HL-60 (cell line): ENCODE measurements around the gene TRPC4AP.
A peak's percentile ranks its signal among the peaks of the same experiment; 100 is the strongest.

Experiments
- DNase-seq, 2 experiments: peaks; one replicate each; pipeline ENCODE4 v3.0.0-alpha.2; 2010 to 2020; ENCODE audit warnings: low read depth in 1 of 2, low spot score in 1 of 2
- H3K27ac ChIP-seq: fragments of 250-450 bp; sonication (Bioruptor Pico); replicated peaks from 2 replicates; pipeline ENCODE4 v1.5.1; 2020; ENCODE audit warnings: mild to moderate bottlenecking, moderate library complexity
- H3K27me3 ChIP-seq: fragments of 250-450 bp; sonication (Bioruptor Pico); 2 replicates; pipeline ENCODE4 v1.5.1; 2021; ENCODE audit warnings: mild to moderate bottlenecking, moderate library complexity; ENCODE audit not compliant: insufficient read depth, poor library complexity, severe bottlenecking
- H3K4me3 ChIP-seq: replicated peaks from 2 replicates; pipeline ENCODE4 v1.5.1; 2011; ENCODE audit warnings: mild to moderate bottlenecking, control low read depth, low read length; ENCODE audit not compliant: insufficient read depth
- CTCF ChIP-seq: IDR thresholded peaks from one replicate; pipeline ENCODE4 v1.5.1; 2011; ENCODE audit warnings: low read length, control low read depth, inconsistent platforms; ENCODE audit not compliant: insufficient read depth
- GABPA ChIP-seq: IDR thresholded peaks from 2 replicates; pipeline ENCODE4 v1.6.1; 2012; ENCODE audit warnings: low read depth
- POLR2AphosphoS5 ChIP-seq: IDR thresholded peaks from 2 replicates; pipeline ENCODE4 v1.6.1; 2012; ENCODE audit warnings: low read depth
- SPI1 ChIP-seq: IDR thresholded peaks from 2 replicates; pipeline ENCODE4 v1.6.1; 2012; ENCODE audit warnings: low read depth, mild to moderate bottlenecking, borderline replicate concordance
- TF ChIP-seq, protein P1 (sequence below): IDR thresholded peaks from 2 replicates; pipeline ENCODE4 v1.6.1; 2012; ENCODE audit warnings: low read depth; ENCODE audit not compliant: insufficient replicate concordance

Gene TRPC4AP

GRCh38 chr20:35088231-35089145 lies 4.1 kb downstream of the TRPC4AP start:
- Histone ChIP-seq H3K27ac (peak overlapping the region; percentile 33), H3K27me3 (no peaks in the 10 kb centered on the region), H3K4me3 (no peak overlapping the region)
- DNase-seq: no peak
- TF ChIP-seq CTCF (no peak), POLR2AphosphoS5 (no peak), SPI1 (no peak), GABPA (no peak)
- TF ChIP-seq, protein P1, sequence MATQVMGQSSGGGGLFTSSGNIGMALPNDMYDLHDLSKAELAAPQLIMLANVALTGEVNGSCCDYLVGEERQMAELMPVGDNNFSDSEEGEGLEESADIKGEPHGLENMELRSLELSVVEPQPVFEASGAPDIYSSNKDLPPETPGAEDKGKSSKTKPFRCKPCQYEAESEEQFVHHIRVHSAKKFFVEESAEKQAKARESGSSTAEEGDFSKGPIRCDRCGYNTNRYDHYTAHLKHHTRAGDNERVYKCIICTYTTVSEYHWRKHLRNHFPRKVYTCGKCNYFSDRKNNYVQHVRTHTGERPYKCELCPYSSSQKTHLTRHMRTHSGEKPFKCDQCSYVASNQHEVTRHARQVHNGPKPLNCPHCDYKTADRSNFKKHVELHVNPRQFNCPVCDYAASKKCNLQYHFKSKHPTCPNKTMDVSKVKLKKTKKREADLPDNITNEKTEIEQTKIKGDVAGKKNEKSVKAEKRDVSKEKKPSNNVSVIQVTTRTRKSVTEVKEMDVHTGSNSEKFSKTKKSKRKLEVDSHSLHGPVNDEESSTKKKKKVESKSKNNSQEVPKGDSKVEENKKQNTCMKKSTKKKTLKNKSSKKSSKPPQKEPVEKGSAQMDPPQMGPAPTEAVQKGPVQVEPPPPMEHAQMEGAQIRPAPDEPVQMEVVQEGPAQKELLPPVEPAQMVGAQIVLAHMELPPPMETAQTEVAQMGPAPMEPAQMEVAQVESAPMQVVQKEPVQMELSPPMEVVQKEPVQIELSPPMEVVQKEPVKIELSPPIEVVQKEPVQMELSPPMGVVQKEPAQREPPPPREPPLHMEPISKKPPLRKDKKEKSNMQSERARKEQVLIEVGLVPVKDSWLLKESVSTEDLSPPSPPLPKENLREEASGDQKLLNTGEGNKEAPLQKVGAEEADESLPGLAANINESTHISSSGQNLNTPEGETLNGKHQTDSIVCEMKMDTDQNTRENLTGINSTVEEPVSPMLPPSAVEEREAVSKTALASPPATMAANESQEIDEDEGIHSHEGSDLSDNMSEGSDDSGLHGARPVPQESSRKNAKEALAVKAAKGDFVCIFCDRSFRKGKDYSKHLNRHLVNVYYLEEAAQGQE: no peak

- no peak overlapping the region for H3K4me3 ChIP-seq
- TF ChIP-seq POLR2AphosphoS5: no peak
- no peak for TF ChIP-seq CTCF
- TF ChIP-seq GABPA: no peak
- no peak for TF ChIP-seq SPI1
- TF ChIP-seq, protein P1: no peak
- peak overlapping the region; percentile 20; the same call in 1 of the 2 replicates for H3K27ac ChIP-seq
- no peak for DNase-seq
- H3K27me3 ChIP-seq: no peaks in the 10 kb centered on the region
Observed at GRCh38 chr20:35087791-35088190, 4.8 kb downstream of the TRPC4AP start.

GRCh38 chr20:35087355-35087754 lies 5.3 kb downstream of the TRPC4AP start:
- 0 out of 2 replicates have a peak overlapping the region, but pooled peaks have one; percentile 20 for H3K27ac ChIP-seq
- DNase-seq: no peak
- H3K27me3 ChIP-seq: no peaks in the 10 kb centered on the region
- TF ChIP-seq GABPA: no peak
- no peak for TF ChIP-seq SPI1
- TF ChIP-seq, protein P1: no peak
- H3K4me3 ChIP-seq: no peak overlapping the region
